Erythroblast (primary cell): ENCODE data around the gene PNKP.
A peak's percentile ranks its signal among the peaks of the same experiment; 100 is the strongest.

Experiments
- DNase-seq, 2 experiments: peaks; one replicate each; lab custom pipeline; 2025; lab: John Stamatoyannopoulos, UW
- GATA1 ChIP-seq: IDR thresholded peaks from 2 replicates; pipeline ENCODE4 v1.6.1; 2011; ENCODE audit warnings: low read depth, mild to moderate bottlenecking, control low read depth, low read length, moderate library complexity
- POLR2A ChIP-seq: IDR thresholded peaks from 2 replicates; pipeline ENCODE4 v1.6.1; 2011; ENCODE audit warnings: mild to moderate bottlenecking, low read length

PNKP gene

DNA sequence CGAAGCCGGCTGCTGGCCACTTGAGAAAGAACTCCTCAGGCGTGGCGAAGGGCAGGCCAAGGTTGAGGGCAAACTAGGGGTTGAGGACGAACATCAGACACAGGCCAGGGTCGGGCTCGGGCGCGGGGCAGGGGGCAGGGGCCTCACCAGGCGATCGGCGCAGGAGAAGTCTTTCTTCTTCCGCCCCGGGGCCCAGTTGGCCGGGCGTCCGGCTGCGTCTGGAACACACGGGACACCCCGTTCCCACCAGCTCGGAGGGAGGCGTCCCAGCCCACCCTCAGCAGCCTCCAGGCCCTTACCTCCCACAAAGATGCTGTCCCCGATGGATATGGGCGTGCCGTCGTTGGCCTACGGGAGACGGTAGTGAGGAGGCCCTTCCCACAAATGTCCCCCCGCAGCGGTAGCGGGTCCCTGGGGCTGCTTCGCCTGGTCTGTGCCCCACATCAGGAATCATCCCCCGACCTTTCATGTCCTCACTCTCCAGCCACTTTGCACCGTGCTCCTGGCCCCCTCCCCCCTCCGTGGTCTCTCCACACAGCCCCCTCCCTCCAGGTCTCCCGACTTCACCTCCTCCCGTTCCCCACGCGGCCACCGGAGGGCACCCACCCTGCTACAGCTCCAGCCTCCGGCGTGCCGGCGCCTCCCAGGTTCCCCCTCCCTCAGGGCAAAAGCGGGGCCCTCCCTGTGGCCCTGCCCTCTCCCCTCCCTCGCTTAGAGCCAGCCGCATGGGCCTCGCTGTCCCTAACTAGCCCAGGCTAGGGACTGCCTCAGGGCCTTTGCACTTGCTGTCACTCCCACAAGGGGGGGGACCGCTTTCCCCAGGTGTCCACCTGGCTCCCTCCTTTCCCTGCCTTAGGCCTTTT, 4.8 kb downstream of the PNKP start:
- TF ChIP-seq POLR2A (no peak), GATA1 (no peak)
- DNase-seq = peak in 1 of 2 experiments; percentile 53

DNA sequence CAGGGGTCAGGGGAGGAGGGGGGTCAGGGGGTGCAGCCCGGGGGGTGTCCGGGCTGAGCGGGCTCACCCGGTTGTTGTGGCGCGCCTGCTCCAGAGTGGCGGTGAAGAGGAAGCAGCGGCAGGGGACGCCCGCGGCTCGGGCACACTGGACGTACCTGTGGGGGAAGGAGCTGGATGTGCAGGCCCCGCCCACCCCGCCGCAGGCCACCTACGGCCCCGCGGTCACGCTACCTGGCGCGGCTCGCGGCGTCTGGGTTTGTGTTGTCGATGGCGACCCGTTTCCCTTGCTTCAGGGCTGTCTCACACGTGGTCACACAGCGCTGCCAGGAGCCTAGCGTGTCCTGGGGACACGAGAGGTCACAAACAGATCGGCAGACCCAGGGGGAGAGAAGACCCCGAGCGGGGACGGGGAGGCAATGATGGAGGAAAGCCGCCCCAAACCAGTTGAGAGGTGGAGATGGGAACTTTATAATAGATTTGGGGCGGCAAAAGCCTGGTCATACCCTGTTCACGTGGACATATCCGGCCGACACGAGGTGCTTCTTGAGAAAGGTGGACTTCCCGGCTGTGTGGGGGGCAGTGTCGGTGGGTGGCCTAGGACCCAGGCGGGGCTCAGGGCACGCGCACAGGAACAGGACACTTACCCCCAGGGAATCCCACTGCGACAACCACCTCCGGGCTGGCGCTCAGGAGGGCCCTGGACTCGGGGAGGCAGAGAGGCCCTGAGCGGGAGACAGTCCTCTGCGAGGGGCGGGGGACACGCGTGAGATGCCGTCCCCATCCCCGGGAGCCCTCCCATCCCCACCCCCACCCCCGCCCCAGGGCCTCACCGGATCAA, 5.6 kb downstream of the PNKP start:
- DNase-seq = no peak
- no peak for TF ChIP-seq GATA1
- no peak for TF ChIP-seq POLR2A

DNA sequence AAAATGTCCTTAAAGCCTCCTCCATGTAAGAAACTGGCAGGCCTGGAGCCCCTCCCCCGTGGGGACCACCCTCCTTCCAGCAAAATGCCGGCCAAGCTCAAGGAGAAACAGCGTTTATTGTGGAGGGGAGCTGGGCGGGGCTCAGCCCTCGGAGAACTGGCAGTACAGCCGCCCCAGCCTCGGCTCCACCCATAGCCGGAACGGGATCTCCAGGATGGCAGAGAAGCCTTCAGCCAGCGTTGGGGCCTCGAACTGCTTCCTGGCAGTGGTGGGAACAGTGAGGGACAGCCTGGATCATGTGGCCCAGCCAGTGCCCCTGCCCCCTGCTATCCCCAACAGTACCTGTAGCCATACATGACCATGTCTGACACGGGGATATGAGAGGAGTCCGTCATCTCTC, 6.3 kb downstream of the PNKP start:
- no peak for DNase-seq

DNA sequence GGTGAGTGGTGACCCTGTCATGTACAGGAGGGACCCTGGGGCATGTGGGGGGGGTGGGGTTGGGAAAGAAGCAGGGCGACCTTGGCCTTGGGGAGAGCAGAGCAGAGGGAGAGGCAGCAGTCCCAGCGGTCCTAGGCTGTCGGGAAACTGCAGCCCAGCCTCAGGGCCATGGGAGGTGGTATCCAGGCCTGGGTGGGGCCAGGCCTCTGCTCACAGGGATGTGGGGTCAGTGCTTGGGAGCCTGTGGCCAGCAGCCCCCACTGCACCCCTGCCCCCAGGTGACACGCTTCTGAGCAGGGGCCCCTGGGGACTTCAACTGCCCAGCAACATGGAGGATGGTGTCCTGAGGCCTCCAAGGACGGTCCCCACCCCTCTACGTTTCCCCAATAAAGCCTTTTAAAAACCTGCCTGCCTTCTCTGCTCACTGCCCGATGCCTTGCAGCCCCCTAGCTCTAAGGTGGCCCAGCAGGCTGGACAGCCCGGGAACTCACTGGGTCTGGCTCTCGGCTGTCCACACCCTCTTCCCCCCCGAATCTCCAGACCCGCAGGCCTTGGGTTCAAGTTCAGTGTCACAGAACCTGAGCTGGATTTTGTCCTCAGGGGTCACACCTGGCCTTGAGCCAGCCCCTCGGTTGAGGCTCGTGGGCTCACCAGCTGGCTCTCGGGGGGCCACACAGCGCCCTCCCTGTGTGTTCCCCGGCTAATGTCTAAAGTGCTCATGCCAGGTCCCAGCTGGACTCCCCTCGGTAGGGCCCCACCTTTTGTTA, 6.9 kb downstream of the PNKP start:
- TF ChIP-seq POLR2A (no peak), GATA1 (no peak)
- no peak for DNase-seq

More for the DNA sequence above, 6.3 kb downstream of the PNKP start:
- TF ChIP-seq POLR2A (no peak), GATA1 (no peak)

DNA sequence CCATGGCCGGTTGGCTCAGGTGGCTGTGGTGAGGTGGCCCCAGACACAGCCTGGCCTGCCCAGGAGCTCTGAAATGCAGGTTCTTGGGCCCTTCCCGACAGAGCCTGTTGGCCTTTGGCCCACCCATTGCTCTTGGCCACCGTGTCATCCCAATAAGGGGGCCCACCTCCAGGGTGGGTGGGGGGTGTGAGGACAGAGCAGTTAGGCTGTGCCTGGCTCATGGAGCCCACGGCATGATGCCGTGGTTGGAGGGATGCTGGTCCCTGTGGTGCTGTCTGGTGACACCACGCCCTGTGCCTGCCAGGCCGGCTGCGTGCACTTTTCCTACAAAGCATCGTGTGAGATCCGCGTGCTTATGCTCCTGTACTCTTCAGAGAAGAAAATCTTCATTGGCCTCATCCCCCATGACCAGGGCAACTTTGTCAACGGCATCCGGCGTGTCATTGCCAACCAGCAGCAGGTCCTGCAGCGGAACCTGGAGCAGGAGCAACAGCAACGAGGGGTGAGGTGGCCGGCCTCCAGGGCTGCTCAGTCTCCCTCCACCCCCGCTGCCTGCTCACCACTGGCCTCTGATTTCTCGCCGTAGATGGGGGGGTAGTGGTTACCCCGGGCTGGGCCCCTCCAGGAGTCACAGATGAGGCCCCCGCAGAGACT, 7.6 kb downstream of the PNKP start:
- TF ChIP-seq POLR2A = peak; percentile 0
- no peak for TF ChIP-seq GATA1
- DNase-seq = no peak

DNA sequence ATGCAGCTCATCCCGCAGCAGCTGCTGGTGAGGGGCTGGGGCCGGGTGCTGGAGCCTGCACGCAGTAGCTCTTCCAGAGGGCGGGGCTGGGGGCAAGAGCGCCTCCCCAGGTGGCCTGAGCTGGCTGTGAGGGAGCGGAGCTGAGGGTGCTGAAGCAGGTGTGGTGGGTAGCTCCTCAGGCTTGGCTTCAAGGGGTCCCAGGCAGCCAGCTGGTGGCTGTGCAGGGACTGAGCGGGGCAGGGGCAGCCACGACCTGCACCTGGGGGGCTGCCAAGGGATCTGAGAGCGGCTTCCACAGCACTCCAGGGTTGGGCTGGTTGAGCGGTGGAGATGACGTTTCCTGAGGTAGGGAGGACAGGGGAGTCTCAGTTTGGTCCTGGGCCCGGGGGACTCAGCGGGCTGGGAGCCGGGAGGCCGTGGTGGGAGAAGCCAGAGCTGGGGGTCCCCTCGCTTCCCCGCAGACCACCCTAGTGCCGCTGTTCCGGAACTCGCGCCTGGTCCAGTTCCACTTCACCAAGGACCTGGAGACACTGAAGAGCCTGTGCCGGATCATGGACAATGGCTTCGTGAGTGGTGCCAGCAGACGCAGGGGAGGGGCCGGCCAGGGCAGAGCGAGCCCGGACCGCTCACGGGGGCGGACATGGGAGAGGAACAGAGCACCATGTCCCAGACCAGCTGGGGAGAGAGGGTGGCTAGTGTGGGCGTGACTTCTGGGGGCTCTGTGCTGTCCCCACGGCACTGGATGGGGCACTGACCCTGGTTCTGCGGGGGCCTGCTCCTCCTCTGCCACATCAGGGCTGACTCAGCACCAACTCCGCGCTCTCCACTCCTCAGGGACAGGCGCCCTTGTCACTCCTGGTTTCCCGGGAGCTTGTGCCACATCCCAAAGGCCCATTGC, 9.0 kb downstream of the PNKP start:
- no peak for DNase-seq
- no peak for TF ChIP-seq GATA1
- no peak for TF ChIP-seq POLR2A

DNA sequence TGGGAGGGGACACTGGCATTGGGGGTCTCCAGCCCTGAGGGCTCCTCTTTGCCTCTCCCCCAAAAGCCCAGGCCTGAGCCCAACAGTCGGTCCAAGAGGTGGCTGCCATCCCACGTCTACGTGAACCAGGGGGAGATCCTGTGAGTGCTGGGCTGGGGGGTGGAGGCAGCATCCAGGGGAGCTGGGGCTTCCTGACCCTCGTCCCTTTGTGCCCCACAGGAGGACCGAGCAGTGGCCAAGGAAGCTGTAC, 9.6 kb downstream of the PNKP start:
- TF ChIP-seq POLR2A = peak; percentile 17
- no peak for TF ChIP-seq GATA1
- DNase-seq = no peak

DNA sequence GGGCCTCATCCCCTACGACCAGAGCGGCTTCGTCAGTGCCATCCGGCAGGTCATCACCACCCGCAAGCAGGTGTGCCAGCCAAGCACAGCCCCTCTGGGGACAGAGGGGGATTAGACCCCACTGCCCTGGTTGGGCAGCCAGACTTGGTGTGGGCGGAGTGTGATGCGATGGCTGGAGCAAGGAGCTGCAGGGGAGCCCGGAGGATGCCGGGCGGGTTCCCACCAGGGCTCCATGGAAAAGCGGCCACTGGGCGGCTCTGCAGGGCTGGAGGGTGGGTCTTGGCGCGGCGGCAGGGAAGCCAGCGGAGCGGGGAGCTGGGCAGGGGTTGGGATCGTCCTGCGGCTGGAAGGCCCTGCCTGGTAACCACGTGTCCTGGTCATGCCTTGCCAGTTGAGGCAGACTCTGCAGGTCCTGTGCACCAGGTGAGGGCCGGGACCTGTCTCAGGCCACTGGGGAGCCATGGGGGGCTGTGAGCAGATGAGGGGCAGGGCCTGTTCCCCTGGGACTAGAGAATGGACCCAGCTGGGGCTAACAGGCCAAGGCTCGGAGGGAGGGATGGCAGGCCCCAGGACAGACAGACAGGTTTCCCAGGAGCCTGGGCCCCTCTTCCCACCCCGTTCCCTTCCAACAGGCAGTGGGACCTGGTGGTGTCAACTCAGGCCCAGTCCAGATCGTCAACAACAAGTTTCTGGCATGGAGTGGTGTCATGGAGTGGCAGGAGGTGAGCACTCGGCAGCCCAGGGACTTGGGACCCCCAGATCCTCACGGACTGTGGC, 10.1 kb downstream of the PNKP start:
- no peak for DNase-seq
- no peak for TF ChIP-seq POLR2A
- TF ChIP-seq GATA1 = no peak

DNA sequence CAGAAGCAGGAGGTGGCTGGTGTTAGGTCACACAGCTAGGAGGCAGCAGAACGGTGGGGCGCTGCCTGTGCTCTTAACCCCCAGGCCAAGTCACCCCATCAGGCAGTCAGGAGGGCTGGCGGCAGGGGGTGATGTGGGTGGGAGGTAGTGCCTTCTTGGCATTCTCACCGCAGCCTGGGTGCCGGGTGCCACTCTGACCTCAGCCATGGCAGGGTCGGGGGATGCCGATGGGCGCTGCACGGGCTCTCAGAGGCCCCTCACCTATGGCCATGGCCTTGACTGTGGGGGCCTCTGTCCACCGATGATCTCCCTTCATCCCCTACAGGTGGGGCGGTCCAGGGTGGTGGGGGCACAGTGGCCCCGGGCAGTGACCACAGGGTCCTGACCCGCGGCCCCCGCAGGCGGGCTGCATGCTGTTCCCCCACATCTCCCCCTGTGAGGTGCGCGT, 10.8 kb downstream of the PNKP start:
- DNase-seq = no peak
- TF ChIP-seq GATA1 (no peak), POLR2A (no peak)

DNA sequence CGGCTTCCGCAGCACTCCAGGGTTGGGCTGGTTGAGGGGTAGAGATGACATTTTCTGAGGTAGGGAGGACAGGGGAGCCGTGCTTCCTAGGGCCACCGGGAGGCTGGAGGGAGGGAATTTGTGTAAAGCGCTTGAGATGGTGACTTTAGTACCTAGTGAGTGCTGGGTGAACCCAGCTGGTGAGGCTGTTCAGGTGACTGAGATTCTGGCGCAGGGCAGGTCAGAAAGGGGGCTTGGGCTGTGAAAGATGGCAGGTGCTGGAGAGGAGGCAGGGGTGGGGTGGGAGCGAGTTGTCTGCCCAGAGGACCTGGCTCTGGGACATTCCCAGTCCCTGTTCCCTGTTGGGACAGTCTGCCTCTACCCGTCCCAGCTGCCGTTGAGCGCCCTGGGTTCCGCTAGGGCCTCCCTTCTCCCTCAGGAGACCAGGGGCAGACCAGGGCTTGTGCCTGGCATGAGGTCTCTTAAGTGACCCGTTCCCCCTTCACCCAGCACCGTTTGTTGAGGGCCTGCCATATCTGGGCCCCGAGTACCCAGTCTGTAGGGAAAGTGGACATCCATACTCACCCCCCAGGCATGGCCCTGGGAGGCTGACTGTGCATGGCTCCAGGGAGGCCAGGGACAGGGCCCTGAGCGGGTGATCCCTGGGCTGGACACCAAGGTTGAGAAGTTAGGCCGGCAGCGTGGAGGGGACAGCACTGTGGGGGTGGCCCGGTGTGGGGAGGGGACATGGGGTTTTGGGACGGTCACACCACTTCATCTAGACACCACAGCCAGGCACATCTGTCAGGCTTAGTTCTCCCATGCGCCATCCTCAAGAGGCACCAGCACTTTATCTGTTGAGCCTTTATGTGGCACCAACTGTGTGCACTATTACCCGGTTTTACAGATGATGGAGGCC, 11.5 kb downstream of the PNKP start:
- no peak for DNase-seq
- TF ChIP-seq POLR2A (peak; percentile 47), GATA1 (no peak)

DNA sequence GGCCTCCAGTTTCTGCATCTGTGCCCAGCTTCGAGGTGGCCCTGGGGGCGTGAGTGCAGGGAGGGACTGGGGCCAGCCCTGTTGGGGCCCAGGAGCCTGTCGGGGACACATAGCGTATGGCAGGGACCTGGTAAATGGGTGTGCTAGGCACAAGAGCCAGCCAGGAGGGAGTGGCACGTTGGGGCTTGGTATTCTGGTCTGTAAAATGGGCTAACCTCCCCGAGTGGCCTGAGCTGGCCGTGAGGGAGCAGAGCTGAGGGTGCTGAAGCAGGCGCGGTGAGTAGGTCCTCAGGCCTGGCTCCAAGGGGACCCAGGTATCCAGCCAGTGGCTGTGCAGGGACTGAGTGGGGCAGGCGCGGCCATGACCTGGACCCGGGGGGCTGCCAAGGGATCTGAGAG, 12.1 kb downstream of the PNKP start:
- TF ChIP-seq GATA1 = no peak
- TF ChIP-seq POLR2A = no peak
- no peak for DNase-seq
